Measurements from ENCODE around the gene LRRC56. TPM values are rescaled to one million over a fixed set of nuclear protein-coding genes. Genes with fewer than 3 reads are reported as not detected.

LRRC56 gene
- total and polyA plus RNA-seq, 4 donors: 0.08 to 0.46 (median 0.20) TPM

DNA sequence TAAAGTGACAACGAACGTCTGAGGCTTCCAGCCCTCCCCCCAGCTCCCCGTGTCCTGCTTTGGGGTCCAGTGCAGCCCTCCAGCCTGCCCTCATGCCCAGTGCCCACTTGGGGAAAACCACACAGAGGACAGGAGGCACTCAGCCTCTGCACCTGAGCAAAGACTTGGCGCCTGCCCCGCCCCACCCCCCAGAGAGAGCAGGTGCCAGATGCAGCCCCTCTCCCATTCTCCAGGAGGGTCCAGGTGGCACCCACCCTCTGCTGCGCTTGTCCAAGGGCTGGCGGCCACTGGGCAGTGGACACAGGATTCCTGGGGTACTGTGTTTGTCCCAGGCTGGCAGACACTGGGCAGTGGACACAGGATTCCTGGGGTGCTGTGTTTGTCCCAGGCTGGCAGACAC is 46.0 kb upstream of the LRRC56 start:
- no peak overlapping the region for H3K4me3 ChIP-seq (ENCODE audit: low read depth in 1 of 3, low read length in 3 of 3)
- TF ChIP-seq RXRA (IDR thresholded peaks at IDR 0.05) (no peak), GABPA (IDR thresholded peaks at IDR 0.05 in 1 of 2, conservative IDR thresholded peaks at IDR 0.05 in 1 of 2) (no peak)
- peaks cover 0 to 2% (median 0%) of the 10 kb centered on the region in 4 donors for H3K4me1 ChIP-seq (ENCODE audit: control insufficient read depth in 4 of 4, insufficient read depth in 4 of 4, low read length in 3 of 4)
- H3K27ac ChIP-seq (ENCODE audit: low read depth in 1 of 2, low read length in 2 of 2): no peak overlapping the region
- H3K36me3 ChIP-seq (ENCODE audit: control insufficient read depth in 4 of 4, insufficient read depth in 3 of 4, low read depth in 1 of 4, low read length in 3 of 4): peaks cover 0 to 50% (median 15%) of the 10 kb centered on the region in 4 donors
- H3K9me3 ChIP-seq (ENCODE audit: control insufficient read depth in 4 of 4, low read length in 3 of 4): no peaks in the 10 kb centered on the region
- no peaks in the 10 kb centered on the region for H3K27me3 ChIP-seq (ENCODE audit: control insufficient read depth in 4 of 4, insufficient read depth in 4 of 4, low read length in 3 of 4)
- DNase-seq (ENCODE audit: low spot score): no peak
- WGBS: 93% methylated on average over 7 of the region's 7 CpGs
- no peak overlapping the region for H3K9ac ChIP-seq (ENCODE audit: low read depth in 1 of 2, low read length in 2 of 2)

GRCh38 chr11:492427-493226 is 44.7 kb upstream of the LRRC56 start:
- no peaks in the 10 kb centered on the region for H3K27me3 ChIP-seq (ENCODE audit: control insufficient read depth in 4 of 4, insufficient read depth in 4 of 4, low read length in 3 of 4)
- H3K27ac ChIP-seq (ENCODE audit: low read depth in 1 of 2, low read length in 2 of 2): no peak overlapping the region
- no peak overlapping the region for H3K9ac ChIP-seq (ENCODE audit: low read depth in 1 of 2, low read length in 2 of 2)
- H3K36me3 ChIP-seq (ENCODE audit: control insufficient read depth in 4 of 4, insufficient read depth in 3 of 4, low read depth in 1 of 4, low read length in 3 of 4): peaks cover 6 to 62% (median 20%) of the 10 kb centered on the region in 4 donors
- 91% methylated on average over 32 of the region's 32 CpGs for WGBS
- no peak overlapping the region for H3K4me3 ChIP-seq (ENCODE audit: low read depth in 1 of 3, low read length in 3 of 3)
- H3K4me1 ChIP-seq (ENCODE audit: control insufficient read depth in 4 of 4, insufficient read depth in 4 of 4, low read length in 3 of 4): no peaks in the 10 kb centered on the region
- no peak for DNase-seq (ENCODE audit: low spot score)
- no peaks in the 10 kb centered on the region for H3K9me3 ChIP-seq (ENCODE audit: control insufficient read depth in 4 of 4, low read length in 3 of 4)
- TF ChIP-seq SP1 (IDR thresholded peaks at IDR 0.05): no peak
- TF ChIP-seq RAD21 (IDR thresholded peaks at IDR 0.05): no peak
- no peak for TF ChIP-seq REST (IDR thresholded peaks at IDR 0.05)

- H3K4me3 ChIP-seq (ENCODE audit: low read depth in 1 of 3, low read length in 3 of 3): no peak overlapping the region
- TF ChIP-seq, protein P1, sequence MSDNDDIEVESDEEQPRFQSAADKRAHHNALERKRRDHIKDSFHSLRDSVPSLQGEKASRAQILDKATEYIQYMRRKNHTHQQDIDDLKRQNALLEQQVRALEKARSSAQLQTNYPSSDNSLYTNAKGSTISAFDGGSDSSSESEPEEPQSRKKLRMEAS (IDR thresholded peaks at IDR 0.05): no peak
- TF ChIP-seq HNF4G (IDR thresholded peaks at IDR 0.05) (no peak), FOXA1 (IDR thresholded peaks at IDR 0.05) (no peak), REST (IDR thresholded peaks at IDR 0.05) (no peak), JUND (IDR thresholded peaks at IDR 0.05) (no peak), ZBTB33 (IDR thresholded peaks at IDR 0.05) (no peak)
- TF ChIP-seq, protein P2, sequence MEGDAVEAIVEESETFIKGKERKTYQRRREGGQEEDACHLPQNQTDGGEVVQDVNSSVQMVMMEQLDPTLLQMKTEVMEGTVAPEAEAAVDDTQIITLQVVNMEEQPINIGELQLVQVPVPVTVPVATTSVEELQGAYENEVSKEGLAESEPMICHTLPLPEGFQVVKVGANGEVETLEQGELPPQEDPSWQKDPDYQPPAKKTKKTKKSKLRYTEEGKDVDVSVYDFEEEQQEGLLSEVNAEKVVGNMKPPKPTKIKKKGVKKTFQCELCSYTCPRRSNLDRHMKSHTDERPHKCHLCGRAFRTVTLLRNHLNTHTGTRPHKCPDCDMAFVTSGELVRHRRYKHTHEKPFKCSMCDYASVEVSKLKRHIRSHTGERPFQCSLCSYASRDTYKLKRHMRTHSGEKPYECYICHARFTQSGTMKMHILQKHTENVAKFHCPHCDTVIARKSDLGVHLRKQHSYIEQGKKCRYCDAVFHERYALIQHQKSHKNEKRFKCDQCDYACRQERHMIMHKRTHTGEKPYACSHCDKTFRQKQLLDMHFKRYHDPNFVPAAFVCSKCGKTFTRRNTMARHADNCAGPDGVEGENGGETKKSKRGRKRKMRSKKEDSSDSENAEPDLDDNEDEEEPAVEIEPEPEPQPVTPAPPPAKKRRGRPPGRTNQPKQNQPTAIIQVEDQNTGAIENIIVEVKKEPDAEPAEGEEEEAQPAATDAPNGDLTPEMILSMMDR (IDR thresholded peaks at IDR 0.05; ENCODE audit: low read depth, low read length, missing input control): no peak
- no peak overlapping the region for H3K9ac ChIP-seq (ENCODE audit: low read depth in 1 of 2, low read length in 2 of 2)
- H3K4me1 ChIP-seq (ENCODE audit: control insufficient read depth in 4 of 4, insufficient read depth in 4 of 4, low read length in 3 of 4): no peaks in the 10 kb centered on the region
- 95% methylated on average over 37 of the region's 37 CpGs for WGBS
- H3K36me3 ChIP-seq (ENCODE audit: control insufficient read depth in 4 of 4, insufficient read depth in 3 of 4, low read depth in 1 of 4, low read length in 3 of 4): peaks cover 18 to 75% (median 34%) of the 10 kb centered on the region in 4 donors
- DNase-seq (ENCODE audit: low spot score): no peak
- H3K9me3 ChIP-seq (ENCODE audit: control insufficient read depth in 4 of 4, low read length in 3 of 4): no peaks in the 10 kb centered on the region
- H3K27ac ChIP-seq (ENCODE audit: low read depth in 1 of 2, low read length in 2 of 2): no peak overlapping the region
- no peaks in the 10 kb centered on the region for H3K27me3 ChIP-seq (ENCODE audit: control insufficient read depth in 4 of 4, insufficient read depth in 4 of 4, low read length in 3 of 4)
Observed at GRCh38 chr11:494761-495536, 42.4 kb upstream of the LRRC56 start.

All from liver (tissue), 9 donors.